MCF 10A (cell line): ENCODE data around the gene GSK3A. TPM values are rescaled to one million over a fixed set of nuclear protein-coding genes. Genes with fewer than 3 reads are reported as not detected.
A peak's percentile ranks its signal among the peaks of the same experiment; 100 is the strongest.

Source experiments
- BruUV-seq: library from RNA; stranded (reverse); fragments of 400-500 nt; replicated peaks from 2 replicates; lab custom pipeline; 2021; lab: Mats Ljungman, UMichigan
- CTCF ChIA-PET: fragments of 300-600 bp; sonication (Branson Sonifier 250); formaldehyde crosslinking; extraction: SDS; loops from one replicate; lab custom pipeline; 2021; ENCODE audit warnings: antibody characterized with exemption, inconsistent platforms; lab: Yijun Ruan, JAX
- POLR2A ChIA-PET: fragments of 300-600, 350-650 bp; sonication (Branson Sonifier 250); formaldehyde crosslinking; extraction: SDS; loops from one replicate; lab custom pipeline; 2020; ENCODE audit warnings: antibody characterized with exemption, inconsistent platforms; lab: Yijun Ruan, JAX
- DNase-seq: peaks from one replicate; pipeline ENCODE4 v3.0.0-alpha.2; 2018; ENCODE audit not compliant: unreplicated experiment
- H3K27ac Mint-ChIP-seq: one replicate; pipeline ENCODE4 v1.8.0; 2022; ENCODE audit warnings: mild to moderate bottlenecking, low read depth, mixed read lengths; ENCODE audit not compliant: unreplicated experiment
- H3K27me3 Mint-ChIP-seq: one replicate; pipeline ENCODE4 v1.8.0; 2022; ENCODE audit warnings: mixed read lengths; ENCODE audit not compliant: insufficient read depth, unreplicated experiment
- H3K36me3 Mint-ChIP-seq: one replicate; pipeline ENCODE4 v1.8.0; 2022; ENCODE audit warnings: mild to moderate bottlenecking, moderate library complexity, mixed read lengths; ENCODE audit not compliant: insufficient read depth, unreplicated experiment
- H3K4me1 Mint-ChIP-seq: one replicate; pipeline ENCODE4 v1.8.0; 2022; ENCODE audit warnings: mixed read lengths; ENCODE audit not compliant: insufficient read depth, unreplicated experiment
- H3K4me3 Mint-ChIP-seq: one replicate; pipeline ENCODE4 v1.8.0; 2022; ENCODE audit warnings: mild to moderate bottlenecking, moderate library complexity, mixed read lengths; ENCODE audit not compliant: unreplicated experiment
- H3K9me3 Mint-ChIP-seq: one replicate; pipeline ENCODE4 v1.8.0; 2022; ENCODE audit warnings: mixed read lengths; ENCODE audit not compliant: unreplicated experiment
- intact Hi-C: fragments of 100-400 bp; cut with micrococcal nuclease; formaldehyde crosslinking; loops from 2 replicates; pipeline ENCODE4 v1.14.1; 2022
- total RNA-seq: library from RNA; stranded (reverse); gene quantifications from 2 replicates; pipeline ENCODE4 v1.2.3, GENCODE V29; 2022
- TF ChIP-seq, protein P1 (sequence below): fragments of 200-600 bp; IDR thresholded peaks from one replicate; pipeline ENCODE4 v1.8.0; 2022; ENCODE audit warnings: antibody characterized with exemption, mild to moderate bottlenecking; ENCODE audit not compliant: unreplicated experiment

The GSK3A gene
- total RNA-seq, 1 experiment from 2014 or later, result 53.5 TPM

DNA sequence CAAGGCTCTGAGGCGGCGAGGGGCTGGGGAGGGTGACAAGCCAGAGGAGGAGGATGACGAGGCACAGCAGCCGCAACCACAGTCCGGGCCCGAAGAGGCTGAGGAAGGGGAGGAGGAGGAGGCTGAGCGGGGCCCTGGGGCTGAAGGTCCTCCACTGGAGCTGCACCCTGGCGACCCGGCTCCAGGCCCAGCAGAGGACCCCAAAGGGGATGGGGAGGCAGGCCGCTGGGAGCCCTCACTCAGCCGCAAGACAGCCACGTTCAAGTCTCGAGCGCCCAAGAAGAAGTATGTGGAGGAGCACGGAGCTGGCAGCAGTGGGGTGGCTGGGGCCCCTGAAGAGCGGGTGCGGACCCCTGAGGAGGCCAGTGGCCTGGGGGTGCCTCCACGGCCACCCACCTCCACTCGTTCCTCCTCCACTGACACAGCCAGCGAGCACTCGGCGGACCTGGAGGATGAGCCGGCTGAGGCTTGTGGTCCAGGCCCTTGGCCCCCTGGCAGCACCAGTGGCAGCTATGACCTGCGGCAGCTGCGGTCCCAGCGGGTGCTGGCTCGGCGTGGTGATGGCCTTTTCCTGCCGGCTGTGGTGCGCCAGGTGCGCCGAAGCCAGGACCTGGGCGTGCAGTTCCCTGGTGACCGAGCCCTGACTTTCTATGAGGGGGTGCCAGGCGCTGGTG is 29.6 kb upstream of the GSK3A start:
- intact Hi-C loops, result no loop called here
- ChIA-PET CTCF (no interaction called here), POLR2A (interaction anchor here (0.7 to 4.1 kb wide), 6 partner anchors 8 to 143 kb away, joined by 3 to 66 read pairs (median 20); partner anchors contain the start of genes DEDD2, ERF and GSK3A)
- H3K9me3 Mint-ChIP-seq, result no peaks in the 10 kb centered on the region
- H3K4me1 Mint-ChIP-seq, result peaks cover 38% of the 10 kb centered on the region
- BruUV-seq, result no TSS peak
- H3K27ac Mint-ChIP-seq, result no peak overlapping the region
- peaks cover 44% of the 10 kb centered on the region for H3K36me3 Mint-ChIP-seq
- TF ChIP-seq, protein P1, sequence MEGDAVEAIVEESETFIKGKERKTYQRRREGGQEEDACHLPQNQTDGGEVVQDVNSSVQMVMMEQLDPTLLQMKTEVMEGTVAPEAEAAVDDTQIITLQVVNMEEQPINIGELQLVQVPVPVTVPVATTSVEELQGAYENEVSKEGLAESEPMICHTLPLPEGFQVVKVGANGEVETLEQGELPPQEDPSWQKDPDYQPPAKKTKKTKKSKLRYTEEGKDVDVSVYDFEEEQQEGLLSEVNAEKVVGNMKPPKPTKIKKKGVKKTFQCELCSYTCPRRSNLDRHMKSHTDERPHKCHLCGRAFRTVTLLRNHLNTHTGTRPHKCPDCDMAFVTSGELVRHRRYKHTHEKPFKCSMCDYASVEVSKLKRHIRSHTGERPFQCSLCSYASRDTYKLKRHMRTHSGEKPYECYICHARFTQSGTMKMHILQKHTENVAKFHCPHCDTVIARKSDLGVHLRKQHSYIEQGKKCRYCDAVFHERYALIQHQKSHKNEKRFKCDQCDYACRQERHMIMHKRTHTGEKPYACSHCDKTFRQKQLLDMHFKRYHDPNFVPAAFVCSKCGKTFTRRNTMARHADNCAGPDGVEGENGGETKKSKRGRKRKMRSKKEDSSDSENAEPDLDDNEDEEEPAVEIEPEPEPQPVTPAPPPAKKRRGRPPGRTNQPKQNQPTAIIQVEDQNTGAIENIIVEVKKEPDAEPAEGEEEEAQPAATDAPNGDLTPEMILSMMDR, result no peak
- H3K27me3 Mint-ChIP-seq, result no peaks in the 10 kb centered on the region
- DNase-seq, result no peak
- no peak overlapping the region for H3K4me3 Mint-ChIP-seq

DNA sequence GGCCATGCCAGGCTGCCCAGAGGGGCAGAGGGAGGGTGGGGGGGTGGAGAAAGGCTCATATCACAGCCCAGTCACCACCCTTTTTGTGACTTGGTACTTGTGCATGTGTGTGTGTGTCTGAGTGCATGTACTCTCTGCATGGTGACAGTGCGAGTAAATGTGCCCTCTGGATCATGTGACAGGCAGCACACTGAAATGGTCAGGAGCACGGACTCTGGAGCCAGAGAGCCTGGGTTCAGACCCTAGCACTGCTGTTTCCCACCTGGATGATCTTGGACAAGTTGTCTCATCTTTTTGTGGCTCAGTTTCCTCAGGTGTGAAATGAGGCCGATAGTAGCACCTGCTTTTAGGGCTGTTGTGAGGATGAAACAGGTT is 28.6 kb upstream of the GSK3A start:
- H3K36me3 Mint-ChIP-seq, result peaks cover 36% of the 10 kb centered on the region

DNA sequence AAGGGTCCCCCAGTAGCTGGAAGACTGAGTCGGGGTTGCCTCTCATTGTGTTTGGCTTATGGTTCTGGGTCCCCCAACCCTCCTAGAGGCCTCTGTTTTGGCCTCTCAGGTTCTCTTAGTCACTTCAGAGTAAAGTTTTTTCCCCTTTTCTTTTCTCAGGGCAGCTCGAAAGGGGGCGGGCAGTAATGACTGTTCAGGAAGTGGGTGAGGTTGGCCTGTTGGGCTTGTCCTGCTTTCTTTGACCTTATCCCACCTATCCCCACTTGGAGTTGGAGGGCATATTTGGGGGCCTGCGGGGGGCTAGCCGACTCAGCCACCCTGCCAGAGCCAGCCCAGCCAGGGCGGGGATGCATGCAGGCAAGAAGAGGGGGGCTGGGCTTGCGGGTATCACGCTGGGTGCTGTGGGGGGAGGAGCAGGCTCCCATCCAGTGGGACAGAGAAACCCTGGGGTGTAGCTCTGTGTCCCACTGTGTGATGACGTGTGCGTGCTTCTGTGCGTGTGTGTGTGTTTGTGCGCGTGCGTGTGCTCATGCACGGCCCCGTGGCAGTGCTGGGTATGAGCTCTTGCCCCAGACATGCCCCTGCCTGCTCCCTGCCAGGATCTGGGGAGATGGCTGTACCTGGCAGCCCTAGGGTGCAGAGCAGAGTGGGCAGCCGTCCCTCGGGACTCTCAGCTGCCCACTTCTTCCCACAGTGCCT is 28.1 kb upstream of the GSK3A start:
- Mint-ChIP-seq H3K36me3 (peaks cover 32% of the 10 kb centered on the region), H3K27ac (no peak overlapping the region), H3K4me3 (no peak overlapping the region), H3K27me3 (no peaks in the 10 kb centered on the region), H3K4me1 (peaks cover 30% of the 10 kb centered on the region), H3K9me3 (no peaks in the 10 kb centered on the region)
- TF ChIP-seq, protein P1, result no peak
- DNase-seq, result peak; percentile 77
- ChIA-PET CTCF (interaction anchor here (0.6 to 2.1 kb wide), 10 partner anchors 9 to 610 kb away, joined by 3 to 20 read pairs (median 4); partner anchors contain the start of genes ERF and POU2F2), POLR2A (interaction anchor here (0.6 to 4.1 kb wide), 15 partner anchors 10 to 1936 kb away, joined by 3 to 66 read pairs (median 5); partner anchors contain the start of genes DEDD2, ERF, GSK3A and PAFAH1B3)
- TSS peak; percentile 94 for BruUV-seq
- intact Hi-C loops, result no loop called here

More for the DNA sequence above, 28.6 kb upstream of the GSK3A start:
- Mint-ChIP-seq H3K27ac (no peak overlapping the region), H3K27me3 (no peaks in the 10 kb centered on the region), H3K4me3 (no peak overlapping the region), H3K4me1 (peaks cover 33% of the 10 kb centered on the region), H3K9me3 (no peaks in the 10 kb centered on the region)
- CTCF ChIA-PET, result interaction anchor here (0.6 to 2.1 kb wide), 10 partner anchors 8 to 609 kb away, joined by 3 to 20 read pairs (median 4); partner anchors contain the start of genes ERF and POU2F2
- TSS peak; percentile 16 for BruUV-seq
- intact Hi-C loops, result no loop called here
- POLR2A ChIA-PET, result interaction anchor here (0.7 to 4.1 kb wide), 12 partner anchors 9 to 142 kb away, joined by 3 to 66 read pairs (median 6); partner anchors contain the start of genes DEDD2, ERF, GSK3A and PAFAH1B3
- TF ChIP-seq, protein P1, result no peak
- DNase-seq, result no peak
